Islet of Langerhans (tissue), 1 donor: ENCODE measurements around the gene GABRB1.
"Not testable (repeated sequence)": the region's sequence is repeated elsewhere in the genome, so short reads cannot be mapped to it uniquely, and the experiment has no call there.

ENCODE experiments used
- FAIRE-seq: peaks from one replicate; lab custom pipeline; 2011; peaks lifted over from hg19 to GRCh38; lab: Jason Lieb, UNC

Gene GABRB1

GRCh38 chr4:47213106-47213505, 181.7 kb downstream of the GABRB1 start:
- no peak for FAIRE-seq

DNA sequence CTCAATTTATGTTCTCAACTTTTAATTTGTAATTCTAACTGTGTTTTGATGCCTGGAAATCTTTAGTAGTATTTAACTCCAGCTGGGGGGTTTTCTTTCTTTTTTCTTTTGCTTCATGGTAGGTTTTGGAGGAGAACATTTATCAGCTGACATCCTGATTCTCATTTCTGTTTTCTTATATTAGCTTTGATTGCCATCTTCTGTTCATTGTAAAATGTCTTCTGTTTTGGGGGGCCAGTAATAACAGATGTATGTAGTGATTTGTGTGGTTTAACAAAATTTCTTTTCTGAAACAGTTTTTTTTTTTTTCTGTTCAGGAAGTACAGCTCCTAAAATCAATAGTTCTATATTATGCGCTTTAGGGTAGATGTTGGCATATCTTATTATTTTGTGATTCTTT, 182.2 kb downstream of the GABRB1 start:
- FAIRE-seq, result no peak

- FAIRE-seq, result no peak
Measured at GRCh38 chr4:47213971-47214370, 182.6 kb downstream of the GABRB1 start.

- FAIRE-seq, result no peak
Measured at GRCh38 chr4:47215759-47216158, 184.4 kb downstream of the GABRB1 start.

- no peak for FAIRE-seq
Measured at GRCh38 chr4:47217291-47217690, 185.9 kb downstream of the GABRB1 start.

DNA sequence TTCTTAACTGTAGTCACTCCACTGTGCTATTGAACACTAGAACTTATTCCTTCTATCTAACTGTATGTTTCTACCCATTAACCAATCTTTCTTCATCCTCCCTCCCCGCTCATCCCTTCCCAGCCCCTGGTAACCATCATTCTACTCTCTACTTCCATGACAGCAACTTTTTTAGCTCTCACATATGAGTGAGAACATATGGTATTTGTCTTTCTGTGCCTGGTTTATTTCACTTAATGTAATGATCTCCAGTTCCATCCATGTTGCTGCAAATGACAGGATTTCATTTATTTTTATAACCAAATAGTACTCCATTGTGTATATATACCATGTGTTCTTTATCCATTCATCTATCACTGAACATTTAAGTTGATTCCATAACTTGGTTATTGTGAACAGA, 186.5 kb downstream of the GABRB1 start:
- no peak for FAIRE-seq

GRCh38 chr4:47218631-47219030, 187.3 kb downstream of the GABRB1 start:
- no peak for FAIRE-seq

DNA sequence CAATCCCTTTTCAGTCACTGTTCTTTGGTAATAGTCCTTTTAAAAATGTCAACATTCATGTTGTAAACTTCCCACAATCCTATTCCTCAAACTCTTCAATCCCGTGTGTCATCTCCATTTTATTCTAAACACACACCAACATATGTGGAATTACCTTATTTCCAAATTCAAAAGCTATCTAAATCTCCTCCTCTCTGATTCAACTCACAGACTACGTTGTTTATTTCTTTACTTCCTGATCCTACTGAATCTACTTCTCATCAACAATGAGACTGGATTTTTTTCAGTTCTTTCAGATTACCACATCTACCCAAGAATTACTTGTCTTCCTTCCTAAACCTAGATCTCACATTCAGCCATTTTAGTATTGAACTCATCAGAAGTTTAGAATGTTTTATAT, 188.2 kb downstream of the GABRB1 start:
- no peak for FAIRE-seq

GRCh38 chr4:47221721-47222120, 190.4 kb downstream of the GABRB1 start:
- FAIRE-seq, result no peak

DNA sequence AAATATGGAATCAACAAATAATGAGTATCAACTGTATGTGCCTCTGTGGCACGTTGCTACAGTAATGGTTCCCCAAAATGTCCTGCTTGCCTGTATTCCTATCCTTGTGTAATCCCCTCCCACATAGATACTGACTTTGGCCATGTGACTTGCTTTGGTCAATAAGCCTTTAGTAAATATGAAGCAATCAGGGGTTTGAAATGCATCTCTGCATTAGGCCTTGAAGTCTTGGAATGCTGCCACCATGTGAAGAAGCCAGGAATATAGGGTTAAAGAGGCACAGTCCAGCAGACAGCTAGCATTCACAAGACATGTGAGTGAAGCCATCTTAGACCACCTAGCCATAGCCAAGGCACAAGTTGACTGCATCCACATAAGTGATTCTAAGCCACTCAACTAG, 190.9 kb downstream of the GABRB1 start:
- no peak for FAIRE-seq

- no peak for FAIRE-seq
Measured at GRCh38 chr4:47224361-47224760, 193.0 kb downstream of the GABRB1 start.

DNA sequence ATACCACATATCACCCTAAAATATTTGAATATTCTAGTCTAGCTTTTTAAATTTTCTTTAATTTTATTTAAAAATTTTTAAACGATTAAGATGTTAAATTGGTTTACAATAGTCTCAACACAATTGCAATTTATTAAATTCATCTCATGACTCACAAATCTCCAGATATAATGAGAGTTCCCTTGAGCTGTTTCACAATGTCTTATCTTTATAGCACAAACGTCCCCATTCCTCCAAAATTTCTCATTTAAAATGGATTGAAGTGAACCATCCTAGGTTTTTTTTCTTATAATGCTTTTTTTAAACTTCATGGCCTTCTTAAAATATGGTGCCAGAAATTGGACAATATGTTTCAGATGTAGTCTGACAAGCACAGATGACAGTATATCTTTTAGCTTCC, 204.4 kb downstream of the GABRB1 start:
- no peak for FAIRE-seq

- no peak for FAIRE-seq
Measured at GRCh38 chr4:47238667-47239066, 207.3 kb downstream of the GABRB1 start.

DNA sequence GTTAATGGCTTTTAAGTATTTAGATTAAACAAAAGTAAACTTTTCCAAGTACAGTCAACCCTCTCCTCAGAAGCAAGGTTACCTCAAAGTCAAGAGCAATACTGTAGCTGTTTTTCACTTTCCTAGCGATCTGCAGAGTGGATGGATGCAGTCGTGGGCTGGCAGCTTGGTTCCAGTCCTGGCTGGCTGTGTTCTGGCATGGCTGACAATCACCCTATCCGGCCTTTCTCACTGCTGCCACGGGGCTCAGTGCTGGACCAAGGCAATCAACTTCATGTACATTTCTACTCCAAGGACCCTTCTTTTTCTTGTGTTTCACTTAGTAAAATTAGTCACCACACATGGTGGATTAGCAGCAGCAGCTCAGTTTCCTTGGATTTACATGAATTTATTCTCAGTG, 208.3 kb downstream of the GABRB1 start:
- no peak for FAIRE-seq

GRCh38 chr4:47251348-47252135, 220.2 kb downstream of the GABRB1 start:
- FAIRE-seq, result no peak

GRCh38 chr4:47263721-47264120, 232.4 kb downstream of the GABRB1 start:
- FAIRE-seq, result no peak

DNA sequence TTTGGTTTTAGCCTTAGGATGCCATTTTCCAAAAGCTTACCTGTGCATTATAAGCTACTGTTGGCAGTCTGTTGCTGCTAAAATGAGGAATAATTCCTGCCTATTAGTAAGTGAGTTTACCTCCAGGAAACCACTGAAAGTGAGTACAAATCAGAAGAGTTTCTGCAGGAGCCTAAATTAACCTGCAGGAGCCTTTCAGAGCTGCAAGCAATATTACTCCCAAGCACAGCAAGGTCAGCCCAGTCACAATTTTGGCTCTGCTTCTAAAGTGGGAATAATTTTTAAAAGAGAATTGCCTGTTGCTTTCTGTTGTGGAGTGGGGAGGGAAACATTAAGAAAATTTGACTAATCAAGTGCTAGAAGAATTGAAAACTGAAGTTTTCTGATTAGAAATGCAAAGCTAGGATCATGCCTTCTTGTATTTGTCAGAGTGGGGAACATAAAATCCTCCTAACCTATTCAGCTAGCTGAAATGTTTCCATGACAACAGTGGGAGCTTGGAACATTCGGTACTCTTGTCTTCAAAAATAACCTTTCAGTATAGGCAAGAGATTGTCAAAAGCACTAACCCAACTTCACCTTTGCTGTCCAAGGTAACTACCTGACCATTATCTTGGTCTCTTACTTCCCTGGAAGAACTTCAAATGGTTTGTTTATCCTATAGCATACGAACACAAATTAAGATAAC, 239.0 kb downstream of the GABRB1 start:
- FAIRE-seq, result no peak

DNA sequence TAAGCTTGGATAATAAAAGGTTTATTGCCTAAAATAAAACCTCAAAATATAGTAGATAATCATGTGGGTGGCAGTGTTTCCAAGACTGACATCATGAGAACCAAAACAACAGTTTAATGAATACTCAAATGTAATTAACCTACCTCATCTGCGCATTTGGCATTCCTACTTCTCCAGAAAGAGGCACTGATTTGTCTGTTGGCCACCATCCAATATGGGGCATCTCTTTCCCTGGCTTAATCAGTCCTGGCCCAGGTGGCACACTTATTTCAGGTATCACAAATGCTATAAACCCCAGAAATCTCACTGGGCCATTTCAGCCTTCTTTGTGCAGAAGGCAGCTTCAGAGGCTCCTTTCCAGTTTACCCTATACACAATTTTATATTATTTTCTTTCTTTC, 239.9 kb downstream of the GABRB1 start:
- FAIRE-seq, result peak; percentile 73

GRCh38 chr4:47274901-47275300, 243.5 kb downstream of the GABRB1 start:
- peak; percentile 17 for FAIRE-seq

- FAIRE-seq, result no peak
Measured at GRCh38 chr4:47275595-47275994, 244.2 kb downstream of the GABRB1 start.

DNA sequence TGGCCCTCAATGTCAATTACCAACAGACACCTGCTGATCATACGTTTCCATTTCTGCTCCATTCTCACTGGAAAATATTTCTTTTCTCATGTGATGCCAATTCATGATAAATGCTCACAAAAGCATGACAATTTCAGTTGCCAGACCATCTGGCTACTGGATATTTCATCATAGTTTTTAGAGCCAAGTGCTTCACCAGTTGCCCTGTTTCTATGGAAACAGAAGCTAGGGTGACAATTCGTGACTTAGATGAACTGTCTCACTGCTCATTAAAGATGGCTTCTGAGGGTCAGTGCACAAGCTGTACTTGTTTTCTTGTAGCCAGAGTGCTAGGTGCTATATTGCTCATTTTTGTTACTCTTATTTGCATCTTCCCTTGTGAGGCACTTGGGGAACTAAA, 247.3 kb downstream of the GABRB1 start:
- peak; percentile 92 for FAIRE-seq

DNA sequence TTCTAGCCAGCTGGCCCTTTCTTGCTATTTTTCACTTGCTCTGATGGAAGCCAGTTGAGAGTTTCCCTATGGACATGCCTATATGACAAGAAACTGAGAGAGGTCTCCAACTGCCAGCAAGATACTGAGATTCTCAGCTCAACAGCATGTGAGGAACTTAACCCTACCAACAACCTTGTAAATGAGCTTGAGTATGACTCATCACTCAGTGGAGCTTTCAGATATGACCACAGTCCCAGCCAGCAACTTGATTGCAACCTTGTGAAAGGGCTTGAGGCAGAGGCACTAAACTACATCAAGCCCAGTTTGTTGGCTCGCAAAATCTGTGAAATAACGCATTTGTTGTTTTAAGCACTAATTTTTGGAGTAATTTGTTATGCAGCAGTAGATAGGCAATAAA, 256.4 kb downstream of the GABRB1 start:
- no peak for FAIRE-seq

DNA sequence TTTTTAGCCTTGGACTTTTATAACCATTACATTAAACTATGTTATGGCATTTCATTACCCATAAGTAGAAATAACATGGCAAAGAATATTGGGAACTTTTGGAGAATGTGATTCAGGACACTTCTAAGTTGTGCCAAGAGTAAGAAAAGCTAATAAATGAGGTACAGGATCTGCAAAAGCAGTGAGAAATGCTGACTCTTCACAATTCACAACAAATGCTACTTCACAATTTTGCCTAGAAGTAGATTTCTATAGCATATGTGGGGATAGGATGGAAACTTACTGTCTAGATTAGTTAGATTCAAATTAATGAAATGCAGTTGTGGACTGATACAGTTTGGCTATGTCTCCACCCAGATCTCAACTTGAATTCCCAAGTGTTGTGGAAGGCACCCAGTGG, 258.4 kb downstream of the GABRB1 start:
- no peak for FAIRE-seq

DNA sequence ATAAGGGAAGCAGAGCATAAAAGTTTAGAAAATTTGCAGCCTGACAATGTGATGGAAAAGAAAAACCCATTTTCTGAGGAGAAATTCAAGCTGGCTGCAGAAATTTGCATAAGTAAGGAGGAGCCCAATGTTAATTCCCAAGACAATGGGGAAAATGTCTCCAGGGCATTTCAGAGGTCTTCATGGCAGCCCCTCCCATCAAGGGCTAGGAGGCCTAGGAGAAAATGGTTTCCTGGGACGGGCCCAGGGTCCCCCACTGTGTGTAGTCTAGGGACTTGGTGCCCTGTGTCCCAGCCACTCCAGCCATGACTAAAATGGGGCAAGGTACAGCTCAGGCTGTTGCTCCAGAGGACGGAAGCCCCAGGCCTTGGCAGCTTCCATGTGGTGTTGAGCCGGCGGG, 259.5 kb downstream of the GABRB1 start:
- FAIRE-seq, result not testable (repeated sequence)
